ENCODE measurements around the gene AMELX. TPM values are rescaled to one million over a fixed set of nuclear protein-coding genes. Genes with fewer than 3 reads are reported as not detected.

AMELX gene
- not detected for total RNA-seq
- polyA plus RNA-seq, result not detected

- TF ChIP-seq POLR2AphosphoS5 (IDR thresholded peaks at IDR 0.05) (no peak), EP300 (IDR thresholded peaks at IDR 0.05) (no peak), CTCF (IDR thresholded peaks at IDR 0.05) (no peak), POLR2A (IDR thresholded peaks at IDR 0.05) (no peak)
These were observed at the start of gene AMELX for GRCh38 chrX:11293113-11293512. Gene AMELX (plus strand): TSS chrX:11293413. CDS start chrX:11294789, 1,376 bp downstream.

GRCh38 chrX:11244636-11245035 lies 48.6 kb upstream of the AMELX start:
- 44 to 72% methylated on average over 2 of the region's 2 CpGs for WGBS, 2 donors
- H3K27ac ChIP-seq, result peak overlapping the region in 1 of 4 donors; percentile 8
- H3K27me3 ChIP-seq, result no peaks in the 10 kb centered on the region
- peak in 1 of 4 donors; percentile 38 for TF ChIP-seq POLR2AphosphoS5 (IDR thresholded peaks at IDR 0.05)
- no peak for TF ChIP-seq CTCF (IDR thresholded peaks at IDR 0.05)
- intact Hi-C loops (cut with DNase I), result no loop called here
- no peaks in the 10 kb centered on the region for H3K36me3 ChIP-seq
- H3K9me3 ChIP-seq, result no peaks in the 10 kb centered on the region
- peaks cover 0 to 28% (median 2%) of the 10 kb centered on the region in 4 donors for H3K4me1 ChIP-seq
- no peak overlapping the region for H3K4me3 ChIP-seq
- DNase-seq, result peak; percentile 72

More at GRCh38 chrX:11293113-11293512, at the start of gene AMELX:
- Histone ChIP-seq H3K4me1 (peaks cover 0 to 24% (median 7%) of the 10 kb centered on the region in 4 donors), H3K36me3 (no peaks in the 10 kb centered on the region), H3K27ac (no peak within 1 kb of the TSS), H3K9me3 (no peaks in the 10 kb centered on the region), H3K4me3 (no peak within 1 kb of the TSS), H3K27me3 (no peaks in the 10 kb centered on the region)
- WGBS, 2 donors, result 92 to 100% methylated on average over 2 of the region's 2 CpGs
- no peak for DNase-seq
- intact Hi-C loops (cut with DNase I), result no loop called here

GRCh38 chrX:11254417-11255109 lies 38.6 kb upstream of the AMELX start:
- TF ChIP-seq POLR2AphosphoS5 (IDR thresholded peaks at IDR 0.05) (no peak), CTCF (IDR thresholded peaks at IDR 0.05) (no peak), EP300 (IDR thresholded peaks at IDR 0.05) (no peak), POLR2A (IDR thresholded peaks at IDR 0.05) (no peak)
- Histone ChIP-seq H3K4me1 (no peaks in the 10 kb centered on the region), H3K27me3 (no peaks in the 10 kb centered on the region), H3K27ac (no peak overlapping the region), H3K4me3 (no peak overlapping the region), H3K36me3 (no peaks in the 10 kb centered on the region), H3K9me3 (no peaks in the 10 kb centered on the region)
- no peak for DNase-seq
- intact Hi-C loops (cut with DNase I), result no loop called here
- 72 to 84% methylated on average over 5 of the region's 5 CpGs for WGBS, 2 donors

GRCh38 chrX:11257290-11257689 lies 35.9 kb upstream of the AMELX start:
- 42 to 78% methylated on average over 2 of the region's 2 CpGs for WGBS, 2 donors
- H3K4me3 ChIP-seq, result no peak overlapping the region
- H3K4me1 ChIP-seq, result peaks cover 0 to 7% (median 0%) of the 10 kb centered on the region in 4 donors
- H3K27me3 ChIP-seq, result no peaks in the 10 kb centered on the region
- no peak overlapping the region for H3K27ac ChIP-seq
- no peak for DNase-seq
- no peaks in the 10 kb centered on the region for H3K9me3 ChIP-seq
- H3K36me3 ChIP-seq, result no peaks in the 10 kb centered on the region
- intact Hi-C loops (cut with DNase I), result no loop called here
- TF ChIP-seq EP300 (IDR thresholded peaks at IDR 0.05), result no peak

- Histone ChIP-seq H3K27me3 (no peaks in the 10 kb centered on the region), H3K4me3 (no peak overlapping the region), H3K27ac (no peak overlapping the region), H3K9me3 (no peaks in the 10 kb centered on the region), H3K4me1 (peaks cover 0 to 7% (median 0%) of the 10 kb centered on the region in 4 donors), H3K36me3 (no peaks in the 10 kb centered on the region)
- intact Hi-C loops (cut with DNase I), result no loop called here
- 16 to 65% methylated on average over 2 of the region's 2 CpGs for WGBS, 2 donors
- no peak for DNase-seq
- TF ChIP-seq POLR2A (IDR thresholded peaks at IDR 0.05) (no peak), POLR2AphosphoS5 (IDR thresholded peaks at IDR 0.05) (no peak), CTCF (IDR thresholded peaks at IDR 0.05) (no peak), EP300 (IDR thresholded peaks at IDR 0.05) (no peak)
These were observed 35.5 kb upstream of the AMELX start for GRCh38 chrX:11257711-11258110.

Data from sigmoid colon (tissue), 7 donors.